Neural progenitor cell (in vitro differentiated cells): ENCODE data around the gene CLDN3.

Experiments
- CTCF ChIP-seq: fragments of 200-600 bp; sonication (generic); IDR thresholded peaks from 2 replicates; pipeline ENCODE4 v1.5.1; 2017; ENCODE audit warnings: antibody characterized with exemption, mild to moderate bottlenecking
- EZH2phosphoT487 ChIP-seq: fragments of 200-600 bp; sonication (generic); IDR thresholded peaks from 2 replicates; pipeline ENCODE4 v1.6.1; 2017; ENCODE audit warnings: antibody characterized with exemption

DNA sequence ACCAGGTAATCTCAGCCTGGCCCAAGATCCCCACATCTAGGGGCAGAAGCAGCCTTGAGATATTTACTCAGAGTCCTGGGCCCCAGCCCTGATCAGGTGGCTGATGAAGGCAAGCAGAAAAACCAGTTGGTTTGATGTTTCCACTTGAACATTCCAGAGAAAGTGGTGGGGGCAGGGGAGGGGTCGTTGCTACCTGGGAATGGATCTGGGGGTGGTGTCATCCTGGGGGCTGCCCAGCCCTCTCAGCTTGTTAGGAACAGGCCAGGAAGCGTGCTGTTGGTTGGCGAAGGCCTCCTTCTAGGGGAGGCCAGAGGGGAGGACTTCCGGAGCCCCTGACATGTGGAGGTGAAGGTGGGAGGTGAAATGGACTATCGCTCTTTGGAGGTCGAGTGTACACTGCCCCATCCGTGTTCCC lies 27.7 kb downstream of the CLDN3 start:
- TF ChIP-seq EZH2phosphoT487 (no peak), CTCF (no peak)
